Panc1 (cell line): Measurements from ENCODE around the gene MKKS. TPM values are rescaled to one million over a fixed set of nuclear protein-coding genes. Genes with fewer than 3 reads are reported as not detected.
A peak's percentile ranks its signal among the peaks of the same experiment; 100 is the strongest.

Experiments
- ATAC-seq: fragments of 200-7000 bp; cut with Tn5 transposase; 2 replicates; pipeline ENCODE4 v1.9.1; 2020; ENCODE audit warnings: mild to moderate bottlenecking, moderate library complexity
- BruUV-seq: library from RNA; stranded (reverse); fragments of 400-500 nt; replicated peaks from 2 replicates; lab custom pipeline; 2021; lab: Mats Ljungman, UMichigan
- CTCF ChIA-PET: fragments of 300-600 bp; sonication (Branson Sonifier 250); formaldehyde crosslinking; loops from one replicate; lab custom pipeline; 2022; ENCODE audit warnings: antibody characterized with exemption; lab: Charles Lee
- POLR2A ChIA-PET: fragments of 300-600 bp; sonication (Branson Sonifier 250); formaldehyde crosslinking; loops from one replicate; lab custom pipeline; 2022; ENCODE audit warnings: antibody characterized with exemption; lab: Charles Lee
- DNase-seq: peaks from one replicate; pipeline ENCODE4 v3.0.0-alpha.2; 2010; ENCODE audit warnings: low read depth, low spot score
- H3K27ac ChIP-seq: 2 replicates; pipeline ENCODE4 v1.5.1; 2011; ENCODE audit warnings: mild to moderate bottlenecking, low read length, inconsistent platforms
- H3K27me3 ChIP-seq: fragments of 200-500 bp; sonication (Bioruptor generic); 2 replicates; pipeline ENCODE4 v1.6.0; 2014; ENCODE audit warnings: low read length, inconsistent platforms; ENCODE audit not compliant: control insufficient read depth, insufficient read depth
- H3K36me3 ChIP-seq: fragments of 200-500 bp; sonication (Bioruptor generic); 2 replicates; pipeline ENCODE4 v1.5.1; 2014; ENCODE audit warnings: inconsistent platforms, mild to moderate bottlenecking, low read length, moderate library complexity; ENCODE audit not compliant: control insufficient read depth, insufficient read depth
- H3K4me1 ChIP-seq: 2 replicates; pipeline ENCODE4 v1.5.1; 2011; ENCODE audit warnings: inconsistent platforms, mild to moderate bottlenecking, low read length, moderate library complexity; ENCODE audit not compliant: control insufficient read depth, insufficient read depth
- H3K4me3 ChIP-seq, 2 experiments: 2 replicates each; pipeline ENCODE4 v1.5.1; 2011 to 2012; ENCODE audit warnings: low read depth in 2 of 2, low read length in 2 of 2, mild to moderate bottlenecking in 2 of 2, inconsistent platforms in 1 of 2, moderate library complexity in 1 of 2
- H3K9me3 ChIP-seq: fragments of 200-500 bp; sonication (Bioruptor generic); 2 replicates; pipeline ENCODE4 v1.5.1; 2014; ENCODE audit warnings: low read depth, mild to moderate bottlenecking, inconsistent platforms, low read length, moderate library complexity; ENCODE audit not compliant: control insufficient read depth, insufficient read depth
- POLR2AphosphoS5 ChIP-seq: IDR thresholded peaks from 2 replicates; pipeline ENCODE4 v1.6.1; 2012; ENCODE audit warnings: mild to moderate bottlenecking, low read depth, low read length, moderate library complexity
- SIN3A ChIP-seq: IDR thresholded peaks from 2 replicates; pipeline ENCODE4 v1.6.1; 2012; ENCODE audit warnings: low read depth, mild to moderate bottlenecking, low read length, moderate library complexity, borderline replicate concordance; ENCODE audit not compliant: insufficient read depth
- TCF7L2 ChIP-seq: IDR thresholded peaks from 2 replicates; pipeline ENCODE4 v1.6.1; 2011; ENCODE audit warnings: mild to moderate bottlenecking, low read depth, low read length, inconsistent platforms
- in situ Hi-C: cut with HindIII; loops from 2 replicates; pipeline ENCODE4 v1.10.0; 2016; ENCODE audit warnings: low sequenced_read_pairs, low pct_unique_long_range_greater_than_20kb
- intact Hi-C: fragments of 100-400 bp; cut with micrococcal nuclease; formaldehyde crosslinking; loops from one replicate; pipeline ENCODE4 v1.10.0; 2022; ENCODE audit not compliant: unreplicated experiment
- total RNA-seq: library from RNA; stranded (reverse); gene quantifications from one replicate; pipeline ENCODE4 v1.2.1, GENCODE V29; 2021; ENCODE audit not compliant: unreplicated experiment
- TF ChIP-seq, protein P1 (sequence below), 2 experiments: IDR thresholded peaks; 2 replicates each; pipeline ENCODE4 v1.6.1; 2011 to 2012; ENCODE audit warnings: low read depth in 2 of 2, control low read depth in 1 of 2, low read length in 1 of 2, mild to moderate bottlenecking in 1 of 2, moderate library complexity in 1 of 2; ENCODE audit not compliant: insufficient read depth in 1 of 2
- TF ChIP-seq, protein P2 (sequence below): fragments of 450-650 bp; IDR thresholded peaks from 2 replicates; pipeline ENCODE4 v1.5.1; 2017; ENCODE audit warnings: mild to moderate bottlenecking

The MKKS gene
- total RNA-seq, 1 experiment from 2014 or later = 15.6 TPM

GRCh38 chr20:10370091-10370887 is 63.7 kb downstream of the MKKS start:
- DNase-seq (no peak), ATAC-seq (no peak)
- intact Hi-C loops = no loop called here
- no TSS peak for BruUV-seq
- no peaks in the 10 kb centered on the region for H3K4me1 ChIP-seq
- no peaks in the 10 kb centered on the region for H3K27me3 ChIP-seq
- H3K27ac ChIP-seq = no peak overlapping the region
- in situ Hi-C loops = no loop called here
- ChIA-PET POLR2A (no interaction called here), CTCF (no interaction called here)
- no peaks in the 10 kb centered on the region for H3K9me3 ChIP-seq
- TF ChIP-seq, protein P1, sequence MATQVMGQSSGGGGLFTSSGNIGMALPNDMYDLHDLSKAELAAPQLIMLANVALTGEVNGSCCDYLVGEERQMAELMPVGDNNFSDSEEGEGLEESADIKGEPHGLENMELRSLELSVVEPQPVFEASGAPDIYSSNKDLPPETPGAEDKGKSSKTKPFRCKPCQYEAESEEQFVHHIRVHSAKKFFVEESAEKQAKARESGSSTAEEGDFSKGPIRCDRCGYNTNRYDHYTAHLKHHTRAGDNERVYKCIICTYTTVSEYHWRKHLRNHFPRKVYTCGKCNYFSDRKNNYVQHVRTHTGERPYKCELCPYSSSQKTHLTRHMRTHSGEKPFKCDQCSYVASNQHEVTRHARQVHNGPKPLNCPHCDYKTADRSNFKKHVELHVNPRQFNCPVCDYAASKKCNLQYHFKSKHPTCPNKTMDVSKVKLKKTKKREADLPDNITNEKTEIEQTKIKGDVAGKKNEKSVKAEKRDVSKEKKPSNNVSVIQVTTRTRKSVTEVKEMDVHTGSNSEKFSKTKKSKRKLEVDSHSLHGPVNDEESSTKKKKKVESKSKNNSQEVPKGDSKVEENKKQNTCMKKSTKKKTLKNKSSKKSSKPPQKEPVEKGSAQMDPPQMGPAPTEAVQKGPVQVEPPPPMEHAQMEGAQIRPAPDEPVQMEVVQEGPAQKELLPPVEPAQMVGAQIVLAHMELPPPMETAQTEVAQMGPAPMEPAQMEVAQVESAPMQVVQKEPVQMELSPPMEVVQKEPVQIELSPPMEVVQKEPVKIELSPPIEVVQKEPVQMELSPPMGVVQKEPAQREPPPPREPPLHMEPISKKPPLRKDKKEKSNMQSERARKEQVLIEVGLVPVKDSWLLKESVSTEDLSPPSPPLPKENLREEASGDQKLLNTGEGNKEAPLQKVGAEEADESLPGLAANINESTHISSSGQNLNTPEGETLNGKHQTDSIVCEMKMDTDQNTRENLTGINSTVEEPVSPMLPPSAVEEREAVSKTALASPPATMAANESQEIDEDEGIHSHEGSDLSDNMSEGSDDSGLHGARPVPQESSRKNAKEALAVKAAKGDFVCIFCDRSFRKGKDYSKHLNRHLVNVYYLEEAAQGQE (IDR thresholded peaks at IDR 0.05; ENCODE audit: insufficient read depth in 1 of 2, low read depth in 2 of 2, low read length in 1 of 2) = no peak
- TF ChIP-seq, protein P2, sequence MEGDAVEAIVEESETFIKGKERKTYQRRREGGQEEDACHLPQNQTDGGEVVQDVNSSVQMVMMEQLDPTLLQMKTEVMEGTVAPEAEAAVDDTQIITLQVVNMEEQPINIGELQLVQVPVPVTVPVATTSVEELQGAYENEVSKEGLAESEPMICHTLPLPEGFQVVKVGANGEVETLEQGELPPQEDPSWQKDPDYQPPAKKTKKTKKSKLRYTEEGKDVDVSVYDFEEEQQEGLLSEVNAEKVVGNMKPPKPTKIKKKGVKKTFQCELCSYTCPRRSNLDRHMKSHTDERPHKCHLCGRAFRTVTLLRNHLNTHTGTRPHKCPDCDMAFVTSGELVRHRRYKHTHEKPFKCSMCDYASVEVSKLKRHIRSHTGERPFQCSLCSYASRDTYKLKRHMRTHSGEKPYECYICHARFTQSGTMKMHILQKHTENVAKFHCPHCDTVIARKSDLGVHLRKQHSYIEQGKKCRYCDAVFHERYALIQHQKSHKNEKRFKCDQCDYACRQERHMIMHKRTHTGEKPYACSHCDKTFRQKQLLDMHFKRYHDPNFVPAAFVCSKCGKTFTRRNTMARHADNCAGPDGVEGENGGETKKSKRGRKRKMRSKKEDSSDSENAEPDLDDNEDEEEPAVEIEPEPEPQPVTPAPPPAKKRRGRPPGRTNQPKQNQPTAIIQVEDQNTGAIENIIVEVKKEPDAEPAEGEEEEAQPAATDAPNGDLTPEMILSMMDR = no peak
- TF ChIP-seq TCF7L2 = no peak
- no peak for TF ChIP-seq POLR2AphosphoS5
- no peak for TF ChIP-seq SIN3A
- H3K36me3 ChIP-seq = no peaks in the 10 kb centered on the region
- H3K4me3 ChIP-seq = no peak overlapping the region

- POLR2A ChIA-PET = no interaction called here
- no peaks in the 10 kb centered on the region for H3K27me3 ChIP-seq
- no peak for ATAC-seq
- H3K27ac ChIP-seq = no peak overlapping the region
- H3K36me3 ChIP-seq = no peaks in the 10 kb centered on the region
- in situ Hi-C loops (no loop called here), intact Hi-C loops (no loop called here)
- H3K4me1 ChIP-seq = no peaks in the 10 kb centered on the region
- peak; percentile 4 for DNase-seq
- BruUV-seq = no TSS peak
- TF ChIP-seq POLR2AphosphoS5 = no peak
- TF ChIP-seq TCF7L2 = no peak
- TF ChIP-seq, protein P1 (IDR thresholded peaks at IDR 0.05; ENCODE audit: insufficient read depth in 1 of 2, low read depth in 2 of 2, low read length in 1 of 2) = no peak
- no peak for TF ChIP-seq SIN3A
- TF ChIP-seq, protein P2 = no peak
- CTCF ChIA-PET = no interaction called here
- H3K9me3 ChIP-seq = no peaks in the 10 kb centered on the region
- H3K4me3 ChIP-seq = no peak overlapping the region
Observed at GRCh38 chr20:10369723-10370090, 64.3 kb downstream of the MKKS start.
